Nephron progenitor cell (in vitro differentiated cells): ENCODE data around the gene GOLGA5.
A peak's percentile ranks its signal among the peaks of the same experiment; 100 is the strongest.

Source experiments
- DNase-seq: peaks from one replicate; pipeline ENCODE4 v3.0.0; 2021
- H3K27ac Mint-ChIP-seq: 2 replicates; pipeline ENCODE4 v1.8.0; 2021; ENCODE audit warnings: mild to moderate bottlenecking, moderate library complexity, mixed read lengths
- H3K27me3 Mint-ChIP-seq: 2 replicates; pipeline ENCODE4 v1.8.0; 2021; ENCODE audit warnings: mild to moderate bottlenecking, low read depth, mixed read lengths; ENCODE audit not compliant: poor library complexity
- H3K36me3 Mint-ChIP-seq: 2 replicates; pipeline ENCODE4 v1.8.0; 2021; ENCODE audit warnings: low read depth, mixed read lengths
- H3K4me1 Mint-ChIP-seq: 2 replicates; pipeline ENCODE4 v1.8.0; 2021; ENCODE audit warnings: mixed read lengths
- H3K4me3 Mint-ChIP-seq: 2 replicates; pipeline ENCODE4 v1.8.0; 2021; ENCODE audit warnings: mild to moderate bottlenecking, moderate library complexity, mixed read lengths
- H3K9me3 Mint-ChIP-seq: 2 replicates; pipeline ENCODE4 v1.8.0; 2021; ENCODE audit warnings: mild to moderate bottlenecking, moderate library complexity, mixed read lengths
- CTCF ChIP-seq: fragments of 200-600 bp; sonication (generic); IDR thresholded peaks from 2 replicates; pipeline ENCODE4 v1.5.0; 2021; ENCODE audit warnings: antibody characterized with exemption

The GOLGA5 gene

GRCh38 chr14:92780444-92781232 lies 13.5 kb upstream of the GOLGA5 start:
- no peak overlapping the region for H3K4me3 Mint-ChIP-seq
- H3K27me3 Mint-ChIP-seq, result peaks cover 7% of the 10 kb centered on the region
- H3K36me3 Mint-ChIP-seq, result no peaks in the 10 kb centered on the region
- no peaks in the 10 kb centered on the region for H3K9me3 Mint-ChIP-seq
- H3K27ac Mint-ChIP-seq, result no peak overlapping the region
- peaks cover 17% of the 10 kb centered on the region for H3K4me1 Mint-ChIP-seq
- no peak for DNase-seq
- TF ChIP-seq CTCF, result no peak

GRCh38 chr14:92781350-92781749 lies 12.8 kb upstream of the GOLGA5 start:
- Mint-ChIP-seq H3K4me1 (peaks cover 17% of the 10 kb centered on the region), H3K9me3 (peaks cover 4% of the 10 kb centered on the region), H3K4me3 (no peak overlapping the region), H3K27ac (no peak overlapping the region), H3K36me3 (no peaks in the 10 kb centered on the region), H3K27me3 (peaks cover 7% of the 10 kb centered on the region)
- DNase-seq, result no peak
- no peak for TF ChIP-seq CTCF

- peak; percentile 47 for TF ChIP-seq CTCF
- no peak for DNase-seq
- Mint-ChIP-seq H3K9me3 (peaks cover 20% of the 10 kb centered on the region), H3K36me3 (no peaks in the 10 kb centered on the region), H3K4me3 (no peak overlapping the region), H3K27me3 (peaks cover 7% of the 10 kb centered on the region), H3K4me1 (peaks cover 6% of the 10 kb centered on the region), H3K27ac (no peak overlapping the region)
Observed at GRCh38 chr14:92783813-92784431, 10.2 kb upstream of the GOLGA5 start.

GRCh38 chr14:92785667-92786426 lies 8.3 kb upstream of the GOLGA5 start:
- Mint-ChIP-seq H3K9me3 (peaks cover 39% of the 10 kb centered on the region), H3K4me1 (peaks cover 6% of the 10 kb centered on the region), H3K27ac (no peak overlapping the region), H3K4me3 (no peak overlapping the region), H3K36me3 (peaks cover 5% of the 10 kb centered on the region), H3K27me3 (peaks cover 21% of the 10 kb centered on the region)
- TF ChIP-seq CTCF, result no peak
- DNase-seq, result no peak

- peaks cover 44% of the 10 kb centered on the region for H3K9me3 Mint-ChIP-seq
- no peak for TF ChIP-seq CTCF
- peaks cover 21% of the 10 kb centered on the region for H3K27me3 Mint-ChIP-seq
- no peak overlapping the region for H3K4me3 Mint-ChIP-seq
- H3K27ac Mint-ChIP-seq, result no peak overlapping the region
- H3K4me1 Mint-ChIP-seq, result peaks cover 6% of the 10 kb centered on the region
- H3K36me3 Mint-ChIP-seq, result peaks cover 5% of the 10 kb centered on the region
- DNase-seq, result no peak
Observed at GRCh38 chr14:92786427-92786756, 7.7 kb upstream of the GOLGA5 start.
